ENCODE results near the gene NCKAP5L.

The NCKAP5L gene

GRCh38 chr12:49741882-49742620 is 86.2 kb downstream of the NCKAP5L start:
- Histone ChIP-seq H3K27ac (ENCODE audit: low read depth in 2 of 2, low read length in 2 of 2) (peak overlapping the region; percentile 98 to 100), H3K27me3 (ENCODE audit: control insufficient read depth in 2 of 2, insufficient read depth in 2 of 2, low read length in 2 of 2) (no peaks in the 10 kb centered on the region), H3K9ac (ENCODE audit: low read depth in 1 of 2, low read length in 2 of 2) (peak overlapping the region; percentile 91 to 100), H3K4me1 (ENCODE audit: control insufficient read depth in 2 of 2, insufficient read depth in 2 of 2, low read length in 2 of 2) (peaks cover 16% of the 10 kb centered on the region in 2 donors), H3K9me3 (ENCODE audit: control insufficient read depth in 2 of 2, low read length in 2 of 2) (no peaks in the 10 kb centered on the region), H3K4me3 (ENCODE audit: low read length in 2 of 2) (peak overlapping the region; percentile 88 to 100), H3K36me3 (ENCODE audit: control insufficient read depth in 2 of 2, insufficient read depth in 2 of 2, low read length in 2 of 2) (no peaks in the 10 kb centered on the region)
